Activated T-helper 1 cell treated with Interleukin-2 at 50 U/mL for 16 hours (primary cell): ENCODE measurements around the gene ZIC3.

ENCODE experiments used
- DNase-seq: peaks from one replicate; pipeline ENCODE4 v3.0.0-alpha.2; 2020; ENCODE audit warnings: low read depth

ZIC3 gene

DNA sequence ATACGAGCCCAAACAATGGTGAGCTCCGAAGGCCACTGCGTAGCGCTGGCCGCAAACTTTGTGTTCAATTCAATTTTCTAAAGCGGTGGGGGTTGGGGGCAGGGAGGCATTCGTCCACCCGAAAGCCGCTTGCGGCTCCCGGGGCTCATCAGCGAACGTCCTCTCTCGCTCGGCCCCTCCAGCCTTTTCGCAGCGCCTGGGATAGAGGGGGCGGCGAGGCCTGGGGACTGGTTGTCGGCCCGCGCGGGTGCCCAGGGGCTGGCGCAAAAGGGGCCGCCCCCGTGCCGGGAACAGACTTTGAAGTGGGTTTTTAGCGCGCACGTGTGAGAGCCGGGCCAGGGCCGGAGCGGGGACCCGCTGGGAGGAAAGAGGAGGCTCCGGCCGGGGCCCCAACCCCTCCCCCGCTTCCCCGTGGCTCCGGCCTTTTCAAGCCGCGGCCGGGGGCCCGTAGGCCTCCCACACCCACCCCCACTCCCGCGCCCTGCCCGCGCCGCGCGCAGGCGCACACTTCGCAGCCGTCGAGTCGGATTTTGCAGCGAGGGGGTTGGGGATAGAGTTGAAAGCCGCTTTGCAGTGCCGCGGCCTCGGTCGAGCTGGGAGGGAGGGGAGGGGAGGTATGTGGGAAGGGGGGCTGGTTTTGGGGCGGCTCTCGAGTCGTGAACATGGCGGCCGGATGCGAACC, 8.3 kb downstream of the ZIC3 start:
- no peak for DNase-seq

DNA sequence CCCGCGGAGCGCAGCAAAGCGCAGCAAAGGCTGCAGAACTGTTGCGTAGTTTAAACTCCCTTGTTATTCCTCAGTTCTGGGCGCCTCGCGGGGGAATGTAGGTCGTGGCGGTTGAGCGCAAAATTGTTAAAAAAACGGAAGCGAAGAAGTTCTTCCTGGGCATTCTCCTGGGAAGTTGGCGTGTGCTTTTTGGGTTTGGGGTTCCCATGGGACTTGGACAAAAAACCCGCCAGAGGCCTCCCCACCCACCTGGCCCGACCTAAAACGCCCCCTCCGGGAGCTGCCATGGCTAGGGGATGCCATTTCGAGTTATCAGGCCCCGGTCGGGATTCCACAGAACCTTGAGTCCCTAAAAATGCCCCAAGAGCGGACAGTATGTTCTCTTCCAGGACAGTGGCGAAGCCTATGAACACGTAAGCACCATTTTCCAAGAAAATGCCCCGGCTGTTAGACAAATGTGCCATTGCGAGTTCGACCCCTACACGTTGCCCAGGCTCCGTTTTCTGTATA, 8.9 kb downstream of the ZIC3 start:
- no peak for DNase-seq

- DNase-seq = no peak
Measured at GRCh38 chrX:137575596-137576255, 9.8 kb downstream of the ZIC3 start.

DNA sequence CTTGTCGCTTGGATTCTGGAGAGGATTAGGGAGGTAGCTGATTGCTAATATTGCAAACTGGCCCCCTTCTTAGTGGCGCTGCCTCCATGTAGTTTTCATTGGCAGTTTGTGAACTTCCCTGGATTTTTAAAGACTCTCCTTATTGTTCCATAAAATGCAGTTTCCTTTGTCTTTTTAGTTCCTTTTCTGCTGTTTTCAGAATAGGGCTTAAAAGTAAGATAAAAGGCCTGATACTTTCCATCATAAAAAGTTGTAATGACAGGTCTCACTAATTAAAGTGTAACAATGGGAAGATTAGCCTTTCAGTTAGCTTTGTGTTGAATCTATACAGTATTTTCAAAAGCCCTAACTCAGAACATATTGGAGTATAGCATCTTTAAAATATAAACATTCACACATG, 21.2 kb downstream of the ZIC3 start:
- DNase-seq = no peak

DNA sequence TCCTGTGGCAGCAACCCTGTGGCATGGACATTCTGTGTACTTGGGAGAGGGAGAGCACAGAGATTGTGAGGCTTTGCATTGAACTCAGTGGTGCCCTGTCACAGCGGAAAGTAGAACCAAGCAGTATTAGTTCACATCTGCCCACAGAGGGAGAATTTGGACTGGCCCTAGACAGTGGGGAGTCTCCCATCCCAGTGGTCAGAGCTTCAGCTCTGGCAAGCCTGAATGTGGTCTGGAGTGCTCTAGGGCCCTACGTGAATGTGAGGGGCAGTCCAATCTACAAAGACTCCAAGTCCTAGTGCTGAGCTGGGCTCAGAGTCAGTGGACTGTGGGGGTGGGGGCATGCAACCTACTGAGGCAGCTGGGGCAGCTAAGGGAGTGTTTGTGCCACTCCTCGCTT, 34.8 kb downstream of the ZIC3 start:
- no peak for DNase-seq
